K562 (cell line): ENCODE measurements around the gene MDM1. TPM values are rescaled to one million over a fixed set of nuclear protein-coding genes. Genes with fewer than 3 reads are reported as not detected.

Experiments
- ASH1L ChIP-seq: fragments of 450-650 bp; IDR thresholded peaks from 2 replicates; pipeline ENCODE4 v1.6.1; 2018; ENCODE audit warnings: borderline replicate concordance, mild to moderate bottlenecking, low read depth; ENCODE audit not compliant: partially characterized antibody
- ATF1 ChIP-seq, 2 experiments: fragments of 450-650 bp in 1 of 2; IDR thresholded peaks; 2 replicates each; pipeline ENCODE4 v1.6.1; 2016; ENCODE audit warnings: missing compliant biosample characterization in 1 of 2, missing genetic modification characterization in 1 of 2
- COPS2 ChIP-seq: fragments of 450-650 bp; conservative IDR thresholded peaks from 2 replicates; pipeline ENCODE4 v1.6.1; 2016; ENCODE audit warnings: mild to moderate bottlenecking, moderate library complexity
- CREB1 ChIP-seq, 2 experiments: sonication (generic) in 1 of 2; formaldehyde crosslinking in 1 of 2; IDR thresholded peaks; 2 replicates each; pipeline versions ENCODE4 v1.6.1 to v1.8.0; 2012 to 2022; ENCODE audit warnings: inconsistent platforms in 1 of 2, mild to moderate bottlenecking in 1 of 2, missing genetic modification reagents in 1 of 2, moderate library complexity in 1 of 2
- ESRRB ChIP-seq: fragments of 250-450 bp; sonication (Bioruptor Pico); IDR thresholded peaks from 2 replicates; pipeline ENCODE4 v1.5.0; 2020; ENCODE audit warnings: mild to moderate bottlenecking, moderate library complexity, borderline replicate concordance
- GATAD2B ChIP-seq: fragments of 450-650 bp; IDR thresholded peaks from 2 replicates; pipeline ENCODE4 v1.6.1; 2017; ENCODE audit warnings: mild to moderate bottlenecking, borderline replicate concordance
- NFE2L1 ChIP-seq: fragments of 450-650 bp; IDR thresholded peaks from 2 replicates; pipeline ENCODE4 v1.6.1; 2016; ENCODE audit warnings: missing genetic modification characterization, low read depth, mild to moderate bottlenecking, missing compliant biosample characterization, moderate library complexity, borderline replicate concordance
- PCBP2 ChIP-seq: fragments of 200-400 bp; formaldehyde crosslinking; IDR thresholded peaks from 2 replicates; pipeline ENCODE4 v1.6.1; 2018; ENCODE audit warnings: low read length, low read depth, mild to moderate bottlenecking, moderate library complexity; ENCODE audit not compliant: poor library complexity, severe bottlenecking
- PHF8 ChIP-seq: fragments of 200-600 bp; sonication (generic); IDR thresholded peaks from 2 replicates; pipeline ENCODE4 v1.6.1; 2012; ENCODE audit warnings: mixed run types, mild to moderate bottlenecking, inconsistent platforms, low read length, moderate library complexity, borderline replicate concordance
- POLR2B ChIP-seq: fragments of 450-650 bp; IDR thresholded peaks from 2 replicates; pipeline ENCODE4 v1.6.1; 2018; ENCODE audit warnings: low read depth; ENCODE audit not compliant: partially characterized antibody
- PTRF ChIP-seq: fragments of 450-650 bp; IDR thresholded peaks from 2 replicates; pipeline ENCODE4 v1.6.1; 2016; ENCODE audit warnings: mild to moderate bottlenecking, missing genetic modification characterization, missing compliant biosample characterization
- SUPT5H ChIP-seq: fragments of 450-650 bp; IDR thresholded peaks from 2 replicates; pipeline ENCODE4 v1.6.1; 2016
- TAF1 ChIP-seq: IDR thresholded peaks from 2 replicates; pipeline ENCODE4 v1.6.1; 2011; ENCODE audit warnings: mild to moderate bottlenecking, low read length, moderate library complexity; ENCODE audit not compliant: insufficient read depth, control insufficient read depth, severe bottlenecking; ENCODE audit errors: extremely low read depth
- ZNF197 ChIP-seq: fragments of 200-800 bp; sonication (Bioruptor generic); IDR thresholded peaks from 2 replicates; pipeline ENCODE4 v1.6.1; 2016; ENCODE audit warnings: low read depth, missing genetic modification characterization, missing compliant biosample characterization
- ZNF785 ChIP-seq: fragments of 250-450 bp; sonication (Bioruptor Pico); IDR thresholded peaks from 2 replicates; pipeline ENCODE4 v1.4.0; 2020; ENCODE audit warnings: mild to moderate bottlenecking
- ZSCAN32 ChIP-seq: fragments of 450-650 bp; formaldehyde crosslinking; IDR thresholded peaks from 2 replicates; pipeline ENCODE4 v1.4.0; 2020; ENCODE audit warnings: mild to moderate bottlenecking, moderate library complexity
- polyA plus RNA-seq, 8 experiments: library from polyadenylated mRNA; depleted of rRNA in 4 of 8; stranded (reverse) in 5 of 8; unstranded in 3 of 8; fragments of >200 nt; fragmentation: Nextera tagmentation in 2 of 8; fragmentation: Illumina TruSeq in 1 of 8; extraction: Ambion mirVana in 2 of 8; extraction: Trizol in 1 of 8; gene quantifications; 2 replicates each; pipeline versions ENCODE4 v1.2.1 to v1.2.3, GENCODE V29; 2011 to 2014; ENCODE audit warnings: inconsistent platforms in 1 of 8, missing spikeins in 1 of 8
- total RNA-seq, 7 experiments: library from RNA; depleted of rRNA in 6 of 7; stranded (reverse); fragments of >200 nt in 6 of 7; fragmentation: Illumina TruSeq in 2 of 7; extraction: Trizol in 2 of 7; gene quantifications; 2 replicates each; pipeline versions ENCODE4 v1.2.1 to v1.2.3, GENCODE V29; 2011 to 2021; ENCODE audit warnings: low replicate concordance in 1 of 7
- TF ChIP-seq, protein P1 (sequence below): fragments of 250-450 bp; sonication (Bioruptor Pico); IDR thresholded peaks from 2 replicates; pipeline ENCODE4 v1.5.1; 2021; ENCODE audit warnings: mild to moderate bottlenecking
- TF ChIP-seq, protein P2 (sequence below): fragments of 450-650 bp; IDR thresholded peaks from 2 replicates; pipeline ENCODE4 v1.6.1; 2016; ENCODE audit warnings: low read depth, mild to moderate bottlenecking, moderate library complexity
- TF ChIP-seq, protein P3 (sequence below), 2 experiments: fragments of 450-650 bp; conservative IDR thresholded peaks; 2 replicates each; pipeline ENCODE4 v1.6.1; 2017; ENCODE audit warnings: mild to moderate bottlenecking in 2 of 2, moderate library complexity in 2 of 2
- TF ChIP-seq, protein P4 (sequence below): fragments of 450-650 bp; formaldehyde crosslinking; IDR thresholded peaks from 2 replicates; pipeline ENCODE4 v1.4.0; 2022; ENCODE audit warnings: missing genetic modification characterization

MDM1 gene
- total and polyA plus RNA-seq, 9 of the 15 experiments (the other 6 are each of a cell fraction or from before 2014, with no cell fraction given), result 7.5 to 16.8 (median 13.1) TPM

DNA sequence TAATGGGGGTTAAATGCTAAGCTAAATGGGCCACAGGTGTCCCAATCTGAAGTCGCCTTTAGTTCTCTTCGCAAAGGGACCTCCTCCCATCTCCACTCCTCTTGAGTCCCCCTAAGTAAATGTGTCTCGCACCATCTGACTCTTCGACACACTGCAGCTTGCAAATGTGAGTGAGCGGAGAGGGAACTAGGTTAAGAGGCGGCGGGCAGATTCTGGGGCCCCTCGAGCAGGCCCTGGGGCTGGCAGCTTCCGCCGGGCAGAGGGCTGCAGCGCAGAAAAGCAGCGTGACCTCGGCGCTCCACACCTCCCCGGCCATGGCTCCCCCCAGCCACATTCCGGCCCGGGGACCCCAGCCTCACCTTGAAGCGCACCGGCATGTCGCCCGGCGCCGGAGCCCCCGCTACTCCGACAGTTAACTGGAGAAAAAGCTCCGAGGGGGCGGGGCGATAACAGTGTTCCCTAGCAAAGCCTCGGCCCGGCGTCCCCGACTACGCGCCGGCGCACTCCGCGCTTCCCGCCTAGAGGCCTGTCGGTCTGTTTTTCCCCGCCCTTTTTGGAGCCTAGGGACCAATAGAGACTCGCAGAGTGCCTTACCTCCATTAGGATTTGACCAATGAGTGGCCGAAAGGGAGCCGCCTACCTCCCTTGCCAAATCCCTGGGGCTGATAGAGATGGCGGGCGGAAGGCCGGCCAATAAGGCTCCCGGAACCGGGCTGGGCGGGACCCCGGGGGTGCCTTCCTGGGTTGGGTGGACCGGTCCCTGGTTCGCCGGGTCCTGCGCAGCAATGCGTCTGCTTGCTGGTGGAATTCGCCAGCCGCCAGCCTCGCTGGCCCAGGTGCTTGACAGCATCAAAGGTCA lies at the start of gene MDM1 (continued):
- TF ChIP-seq, protein P1, sequence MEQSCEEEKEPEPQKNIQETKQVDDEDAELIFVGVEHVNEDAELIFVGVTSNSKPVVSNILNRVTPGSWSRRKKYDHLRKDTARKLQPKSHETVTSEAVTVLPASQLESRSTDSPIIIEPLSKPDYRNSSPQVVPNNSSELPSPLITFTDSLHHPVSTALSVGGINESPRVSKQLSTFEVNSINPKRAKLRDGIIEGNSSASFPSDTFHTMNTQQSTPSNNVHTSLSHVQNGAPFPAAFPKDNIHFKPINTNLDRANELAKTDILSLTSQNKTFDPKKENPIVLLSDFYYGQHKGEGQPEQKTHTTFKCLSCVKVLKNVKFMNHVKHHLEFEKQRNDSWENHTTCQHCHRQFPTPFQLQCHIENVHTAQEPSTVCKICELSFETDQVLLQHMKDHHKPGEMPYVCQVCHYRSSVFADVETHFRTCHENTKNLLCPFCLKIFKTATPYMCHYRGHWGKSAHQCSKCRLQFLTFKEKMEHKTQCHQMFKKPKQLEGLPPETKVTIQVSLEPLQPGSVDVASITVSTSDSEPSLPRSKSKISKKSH (CRISPR knock-in tag), result no peak
- TF ChIP-seq SUPT5H (peak; percentile 61), POLR2B (no peak), COPS2 (no peak), ASH1L (peak; percentile 85), GATAD2B (no peak), PCBP2 (no peak), ZNF197 (CRISPR knock-in tag) (no peak), PTRF (no peak), ZSCAN32 (CRISPR knock-in tag) (no peak), ESRRB (CRISPR knock-in tag) (no peak), ZNF785 (CRISPR knock-in tag) (no peak), CREB1 (IDR thresholded peaks at IDR 0.05) (peak; percentile 23; the same call in 1 of the 2 replicates), CREB1 (CRISPR knock-in tag; IDR thresholded peaks at IDR 0.05) (peak; percentile 67), TAF1 (peak; percentile 32), NFE2L1 (tag) (no peak), PHF8 (peak; percentile 66), ATF1 (CRISPR knock-in tag; IDR thresholded peaks at IDR 0.05) (no peak), ATF1 (tag; IDR thresholded peaks at IDR 0.05) (peak; percentile 53)
- TF ChIP-seq, protein P2, sequence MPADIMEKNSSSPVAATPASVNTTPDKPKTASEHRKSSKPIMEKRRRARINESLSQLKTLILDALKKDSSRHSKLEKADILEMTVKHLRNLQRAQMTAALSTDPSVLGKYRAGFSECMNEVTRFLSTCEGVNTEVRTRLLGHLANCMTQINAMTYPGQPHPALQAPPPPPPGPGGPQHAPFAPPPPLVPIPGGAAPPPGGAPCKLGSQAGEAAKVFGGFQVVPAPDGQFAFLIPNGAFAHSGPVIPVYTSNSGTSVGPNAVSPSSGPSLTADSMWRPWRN, result no peak
- TF ChIP-seq, protein P3, sequence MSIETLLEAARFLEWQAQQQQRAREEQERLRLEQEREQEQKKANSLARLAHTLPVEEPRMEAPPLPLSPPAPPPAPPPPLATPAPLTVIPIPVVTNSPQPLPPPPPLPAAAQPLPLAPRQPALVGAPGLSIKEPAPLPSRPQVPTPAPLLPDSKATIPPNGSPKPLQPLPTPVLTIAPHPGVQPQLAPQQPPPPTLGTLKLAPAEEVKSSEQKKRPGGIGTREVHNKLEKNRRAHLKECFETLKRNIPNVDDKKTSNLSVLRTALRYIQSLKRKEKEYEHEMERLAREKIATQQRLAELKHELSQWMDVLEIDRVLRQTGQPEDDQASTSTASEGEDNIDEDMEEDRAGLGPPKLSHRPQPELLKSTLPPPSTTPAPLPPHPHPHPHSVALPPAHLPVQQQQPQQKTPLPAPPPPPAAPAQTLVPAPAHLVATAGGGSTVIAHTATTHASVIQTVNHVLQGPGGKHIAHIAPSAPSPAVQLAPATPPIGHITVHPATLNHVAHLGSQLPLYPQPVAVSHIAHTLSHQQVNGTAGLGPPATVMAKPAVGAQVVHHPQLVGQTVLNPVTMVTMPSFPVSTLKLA (conservative IDR thresholded peaks at IDR 0.05), result no peak; a peak in 1 of 4 replicates
- TF ChIP-seq, protein P4, sequence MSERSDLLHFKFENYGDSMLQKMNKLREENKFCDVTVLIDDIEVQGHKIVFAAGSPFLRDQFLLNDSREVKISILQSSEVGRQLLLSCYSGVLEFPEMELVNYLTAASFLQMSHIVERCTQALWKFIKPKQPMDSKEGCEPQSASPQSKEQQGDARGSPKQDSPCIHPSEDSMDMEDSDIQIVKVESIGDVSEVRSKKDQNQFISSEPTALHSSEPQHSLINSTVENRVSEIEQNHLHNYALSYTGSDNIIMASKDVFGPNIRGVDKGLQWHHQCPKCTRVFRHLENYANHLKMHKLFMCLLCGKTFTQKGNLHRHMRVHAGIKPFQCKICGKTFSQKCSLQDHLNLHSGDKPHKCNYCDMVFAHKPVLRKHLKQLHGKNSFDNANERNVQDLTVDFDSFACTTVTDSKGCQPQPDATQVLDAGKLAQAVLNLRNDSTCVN (CRISPR knock-in tag), result no peak
